HG02623 (cell line): ENCODE results near the gene EFCAB13.

Experiments used
- ATAC-seq: cut with Tn5 transposase; IDR thresholded peaks from one replicate; pipeline ENCODE4 v1.9.1; 2021; ENCODE audit warnings: moderate library complexity; ENCODE audit not compliant: unreplicated experiment

EFCAB13 gene

DNA sequence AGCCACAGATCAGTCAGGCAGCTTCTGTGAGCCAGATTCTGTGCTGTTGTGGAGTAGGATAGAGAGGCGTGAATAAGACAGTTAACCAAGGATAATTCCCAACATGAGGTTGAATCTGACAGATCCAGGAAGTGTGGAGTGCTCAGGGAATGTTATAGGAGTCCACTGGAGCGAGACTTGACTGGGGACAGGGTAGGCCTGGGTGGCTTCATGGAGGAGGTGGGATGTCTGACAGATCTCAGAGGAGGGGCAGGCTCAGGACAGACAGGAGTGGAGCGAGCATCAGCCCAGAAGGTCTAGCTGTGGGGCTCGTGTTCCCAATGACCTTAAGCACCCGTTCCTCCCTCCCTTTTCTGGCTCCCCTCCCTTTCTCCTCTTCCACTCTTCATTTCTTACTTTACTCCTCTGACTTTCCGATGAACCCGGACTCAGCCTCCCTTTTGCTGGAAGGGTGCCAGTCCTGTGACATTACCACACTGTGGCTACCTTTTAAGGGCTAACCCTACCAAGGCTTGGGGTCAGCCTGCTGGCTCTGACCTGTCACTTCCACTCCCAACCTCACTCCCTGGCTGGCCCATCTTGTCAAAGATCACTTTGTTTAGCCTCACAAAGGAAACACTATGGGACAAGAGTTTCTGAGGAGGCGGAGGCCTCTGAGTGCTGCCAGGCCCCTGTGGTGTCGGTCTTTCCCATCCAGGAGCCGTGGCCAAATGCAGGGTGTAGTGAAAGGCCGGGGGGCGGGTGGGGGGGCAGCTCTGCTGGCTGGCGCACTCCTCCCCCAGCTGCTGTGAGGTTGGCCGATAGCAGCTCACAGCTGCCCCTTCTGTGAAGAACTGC is 28.5 kb upstream of the EFCAB13 start:
- ATAC-seq: no peak

DNA sequence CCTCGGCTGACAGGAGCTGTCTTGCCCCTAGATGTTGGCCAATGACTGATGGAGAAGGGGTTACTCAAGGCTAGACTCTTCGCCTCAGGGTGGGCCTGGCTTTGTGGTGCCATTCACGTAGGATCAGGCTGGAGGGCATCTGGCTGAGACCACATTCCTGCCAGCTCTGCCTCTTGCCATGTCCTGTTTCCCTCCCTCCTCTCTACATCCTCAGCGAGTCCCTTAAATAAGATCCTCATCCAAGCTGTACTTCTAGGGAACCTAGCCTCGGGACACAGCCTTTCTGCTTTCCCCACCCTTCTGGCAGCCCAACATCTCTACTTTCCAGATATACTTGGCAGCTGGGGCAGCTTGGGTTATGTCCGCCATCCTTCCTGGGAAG is 27.9 kb upstream of the EFCAB13 start:
- ATAC-seq: no peak

DNA sequence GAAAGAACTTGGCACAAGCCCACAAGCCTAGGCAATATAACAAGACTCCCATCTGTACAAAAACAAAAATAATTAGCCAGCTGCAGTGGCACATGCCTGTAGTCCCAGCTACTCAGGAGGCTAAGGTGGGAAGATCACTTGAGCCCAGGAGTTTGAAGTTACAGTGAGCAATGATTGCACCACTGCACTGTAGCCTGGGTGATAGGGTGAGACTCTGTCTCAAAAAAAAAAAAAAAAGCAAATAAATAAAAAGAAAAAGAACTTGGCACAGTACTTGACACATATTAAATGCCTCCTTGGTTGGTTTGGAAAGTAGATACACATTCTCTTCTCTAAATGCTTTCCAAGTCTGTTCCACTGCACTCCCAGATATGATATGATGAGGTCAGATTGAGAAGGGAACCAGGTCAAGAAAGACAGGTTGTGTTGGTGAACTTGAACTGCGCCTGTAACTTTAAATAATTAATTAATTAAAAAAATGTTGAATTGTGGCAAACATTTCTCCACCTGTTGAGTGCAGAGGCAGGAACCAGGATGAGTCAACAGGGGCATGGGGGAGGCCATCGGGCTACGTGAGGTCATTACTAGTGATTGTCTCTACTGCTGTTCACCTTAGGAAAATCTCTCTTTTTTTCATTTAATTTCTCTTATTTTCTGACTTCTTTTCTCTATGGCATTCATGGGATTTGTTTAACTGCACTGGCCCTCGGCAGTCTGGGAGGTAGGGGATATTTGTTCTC is 25.9 kb upstream of the EFCAB13 start:
- no peak for ATAC-seq

DNA sequence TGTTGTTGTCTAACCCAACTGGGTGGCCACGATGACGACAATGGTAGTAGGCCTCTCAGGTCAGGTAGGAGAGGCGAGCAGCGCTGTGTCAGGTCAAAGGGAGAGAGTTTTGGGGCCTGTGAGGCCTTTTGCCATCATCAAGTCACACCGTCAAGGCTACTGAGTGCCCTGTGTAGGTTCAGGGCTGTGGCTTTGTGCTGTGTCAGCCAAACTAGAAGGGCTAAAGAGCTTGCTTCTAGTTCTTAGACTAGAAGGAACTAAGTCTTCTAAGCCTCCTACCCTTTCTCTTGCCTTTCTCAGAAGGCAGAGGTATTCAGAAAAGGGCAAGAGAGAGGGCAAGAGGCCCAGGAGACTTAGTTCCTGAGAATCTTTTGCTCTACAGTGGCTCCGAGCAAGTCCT is 25.0 kb upstream of the EFCAB13 start:
- no peak for ATAC-seq

DNA sequence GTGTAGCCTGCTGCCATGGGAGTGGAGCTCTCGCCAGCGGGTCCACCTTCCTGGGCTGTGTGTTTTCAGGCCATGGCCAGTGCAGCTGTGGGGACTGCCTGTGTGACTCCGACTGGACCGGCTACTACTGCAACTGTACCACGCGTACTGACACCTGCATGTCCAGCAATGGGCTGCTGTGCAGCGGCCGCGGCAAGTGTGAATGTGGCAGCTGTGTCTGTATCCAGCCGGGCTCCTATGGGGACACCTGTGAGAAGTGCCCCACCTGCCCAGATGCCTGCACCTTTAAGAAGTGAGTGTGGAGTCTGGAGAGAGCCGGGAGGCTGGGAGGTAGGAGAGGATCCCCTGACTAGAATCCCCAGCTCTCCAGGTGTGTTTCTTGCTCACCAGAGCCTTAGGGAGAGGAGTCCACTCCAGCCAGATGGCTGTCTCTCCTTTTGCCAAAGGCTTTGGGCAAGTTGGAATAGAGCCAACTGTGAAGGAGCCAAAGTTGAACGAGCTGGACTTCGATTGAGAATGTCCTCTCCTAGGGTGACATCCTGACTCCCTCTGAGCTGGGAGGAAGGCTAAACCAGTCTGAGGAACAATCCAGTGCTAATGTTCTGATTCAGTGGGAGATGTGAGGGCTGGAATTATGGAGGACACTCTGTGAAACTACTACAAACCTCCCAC is 24.4 kb upstream of the EFCAB13 start:
- no peak for ATAC-seq

DNA sequence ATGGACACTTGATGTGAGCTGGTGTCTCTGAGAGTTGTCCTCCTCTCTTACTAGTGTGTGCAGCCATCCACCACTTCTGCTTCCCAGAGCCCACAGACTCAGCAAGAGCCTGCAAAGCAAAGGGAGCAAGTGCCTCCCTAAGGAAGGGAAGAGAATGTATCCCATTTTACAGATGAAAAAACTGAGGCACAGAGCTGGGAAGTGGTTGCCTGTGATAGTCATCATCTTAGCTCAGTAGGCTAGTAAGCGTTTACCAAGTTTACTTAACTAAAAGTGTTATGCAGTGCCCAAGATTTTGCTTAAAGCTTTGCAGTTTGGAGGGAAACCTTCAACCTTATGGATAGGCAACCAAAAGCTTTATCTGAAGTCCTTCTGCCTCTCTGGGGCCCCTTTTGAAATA is 23.0 kb upstream of the EFCAB13 start:
- ATAC-seq: no peak

- no peak for ATAC-seq
Observed at GRCh38 chr17:47301161-47301560, 22.6 kb upstream of the EFCAB13 start.

DNA sequence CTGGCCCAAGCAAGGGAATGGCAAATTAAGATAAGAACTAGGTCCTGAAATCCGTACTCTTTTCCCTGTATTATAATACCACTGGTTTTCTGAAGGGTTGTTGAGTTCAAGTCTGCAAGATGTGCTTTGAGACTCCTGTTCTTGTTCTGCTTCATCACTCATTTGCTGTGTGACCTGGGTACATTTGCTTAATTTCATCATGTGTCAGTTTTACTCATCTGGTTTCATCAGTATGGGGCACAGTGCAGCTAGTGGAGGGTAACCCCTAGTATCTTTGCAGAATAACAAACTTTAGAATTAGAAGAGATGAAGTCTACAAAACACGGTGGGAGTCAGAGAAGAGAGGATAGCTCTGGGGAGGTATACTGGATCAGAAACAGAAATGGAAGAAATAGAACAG is 21.9 kb upstream of the EFCAB13 start:
- no peak for ATAC-seq

DNA sequence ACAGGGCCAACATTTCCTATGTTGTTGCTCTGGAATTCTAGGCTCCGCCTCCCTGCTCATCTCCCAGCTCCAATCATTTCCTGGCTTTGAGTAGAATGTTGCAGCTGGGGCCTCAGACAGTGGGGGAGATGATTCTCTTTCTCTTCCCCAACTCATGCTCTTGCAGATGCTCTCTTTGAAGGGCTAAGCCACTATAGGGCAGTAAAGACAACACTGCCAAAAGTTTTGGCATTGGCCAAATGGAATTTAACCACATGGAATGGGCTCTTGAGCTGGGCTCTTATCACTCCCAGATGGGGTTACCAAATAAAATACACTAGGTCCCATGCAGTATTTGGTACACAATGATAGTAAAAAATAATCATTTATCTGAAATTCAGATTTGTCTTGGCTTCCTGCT is 19.6 kb upstream of the EFCAB13 start:
- ATAC-seq: no peak

GRCh38 chr17:47305302-47305923 is 18.3 kb upstream of the EFCAB13 start:
- ATAC-seq: no peak

- no peak for ATAC-seq
Observed at GRCh38 chr17:47310186-47310733, 13.5 kb upstream of the EFCAB13 start.

- no peak for ATAC-seq
Observed at GRCh38 chr17:47311420-47311819, 12.3 kb upstream of the EFCAB13 start.

DNA sequence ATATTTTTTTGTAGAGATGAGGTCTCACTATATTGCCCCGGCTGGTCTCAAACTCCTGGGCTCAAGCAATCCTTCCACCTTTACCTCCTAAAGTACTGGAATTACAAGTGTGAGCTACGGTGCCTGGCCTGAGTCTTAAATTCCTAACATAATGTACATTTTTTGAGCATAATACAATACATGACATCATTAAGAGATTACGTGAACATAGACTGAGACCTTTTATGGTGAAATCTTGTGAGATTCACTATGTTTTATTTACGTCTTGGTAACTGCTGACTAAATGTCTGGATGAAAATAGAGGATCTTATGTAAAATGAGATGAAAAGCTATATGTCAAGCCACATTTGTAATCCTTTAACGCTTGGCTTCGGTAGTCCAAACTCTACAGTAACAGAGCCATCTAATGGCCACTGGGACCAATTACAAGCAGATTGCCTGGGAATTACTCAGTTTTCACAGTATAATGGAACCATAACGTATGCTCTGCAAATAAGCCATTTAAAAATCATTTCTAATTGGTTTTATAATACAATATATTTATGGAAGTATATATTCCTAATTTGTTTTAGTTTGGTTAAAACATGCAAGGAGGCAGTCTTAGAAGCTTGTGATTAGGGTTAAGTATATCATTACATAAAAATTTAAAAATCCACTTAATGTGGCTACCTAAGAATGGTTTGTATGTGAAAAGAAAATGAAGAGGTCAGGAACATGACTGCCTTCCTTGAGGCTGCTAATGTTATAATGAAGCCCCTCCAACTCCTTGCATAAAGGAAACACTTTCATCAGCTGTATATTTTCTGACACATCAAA is 8.1 kb upstream of the EFCAB13 start:
- ATAC-seq: no peak

DNA sequence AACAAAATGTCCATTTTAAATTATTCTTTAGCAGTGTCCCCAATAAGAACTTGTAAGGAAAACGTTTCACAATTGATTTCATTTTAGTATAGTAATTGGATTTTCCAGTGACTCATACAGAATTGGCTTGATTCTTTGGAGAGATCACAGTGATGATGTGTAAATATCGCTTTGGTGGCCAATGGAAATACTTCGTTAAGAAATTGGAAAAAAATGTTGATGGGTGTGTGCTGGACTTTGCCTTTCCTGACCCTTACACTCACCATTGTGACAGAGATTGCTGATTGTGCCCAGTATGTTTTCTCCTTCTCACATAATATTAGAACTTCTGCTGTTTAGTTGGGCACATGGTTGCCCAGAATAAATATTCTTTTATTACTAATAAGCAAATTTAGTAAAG is 7.4 kb upstream of the EFCAB13 start:
- ATAC-seq: no peak

DNA sequence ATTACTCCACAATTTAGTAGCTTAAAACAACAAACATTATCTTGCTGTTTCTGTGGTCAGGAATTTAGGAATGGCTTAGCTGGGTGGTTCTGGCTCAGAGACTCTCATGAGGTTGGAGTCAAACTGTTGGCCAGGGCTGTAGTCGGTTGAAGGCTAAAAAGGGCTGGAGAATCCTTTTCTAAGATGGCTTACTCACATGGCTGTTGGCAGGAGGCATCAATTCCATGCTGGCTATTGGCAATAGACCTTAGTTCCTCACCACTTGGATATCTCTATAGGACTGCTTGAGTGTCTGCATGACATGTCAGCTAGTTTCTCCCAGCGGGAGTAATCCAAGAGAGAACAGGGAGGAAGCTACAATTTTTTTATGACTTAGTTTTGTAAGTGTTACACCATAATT is 6.6 kb upstream of the EFCAB13 start:
- ATAC-seq: no peak

GRCh38 chr17:47318197-47318918 is 5.4 kb upstream of the EFCAB13 start:
- no peak for ATAC-seq

- ATAC-seq: no peak
Observed at GRCh38 chr17:47320879-47321502, 2.8 kb upstream of the EFCAB13 start.

DNA sequence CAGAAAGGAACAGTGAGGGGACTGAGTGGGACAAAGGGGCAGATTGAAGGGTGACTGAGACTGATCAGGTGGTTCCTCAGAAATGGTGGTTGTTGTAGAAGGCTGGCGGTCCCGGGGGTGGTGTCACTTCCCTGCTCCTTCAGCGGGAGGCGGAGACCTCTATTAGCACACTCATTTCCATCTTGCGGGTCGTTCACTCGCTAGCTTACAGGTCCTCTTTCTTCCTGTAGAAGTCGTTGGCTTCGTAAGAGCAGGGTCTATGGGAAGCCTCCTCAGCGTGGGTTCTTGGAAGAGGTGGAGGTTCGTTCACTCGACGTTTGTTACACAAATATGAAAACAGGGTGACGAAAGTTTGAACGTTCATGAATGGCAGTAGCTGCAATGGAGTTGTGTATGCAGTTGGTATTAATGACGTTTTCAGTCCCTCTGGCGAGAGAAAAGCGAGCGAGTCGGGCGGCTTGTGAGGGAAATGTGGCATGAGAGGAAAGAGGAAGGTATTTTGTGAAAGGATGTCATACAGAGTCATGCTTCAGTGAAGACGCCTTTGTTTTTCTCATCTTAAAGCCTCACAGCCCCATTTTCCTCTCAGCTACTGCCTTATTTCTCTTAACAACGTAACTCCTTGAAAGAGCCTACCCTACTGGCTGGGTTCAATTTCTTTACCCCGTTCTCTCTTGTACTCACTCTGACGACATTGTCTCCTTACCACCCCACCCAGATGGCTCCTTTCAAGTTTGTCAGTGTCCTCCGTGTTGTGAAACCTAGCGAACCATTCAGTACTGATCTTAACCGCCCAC is 667 bp downstream of the EFCAB13 start:
- ATAC-seq: peak; percentile 25
